Measurements from ENCODE around the gene GPR17.

Gene GPR17

DNA sequence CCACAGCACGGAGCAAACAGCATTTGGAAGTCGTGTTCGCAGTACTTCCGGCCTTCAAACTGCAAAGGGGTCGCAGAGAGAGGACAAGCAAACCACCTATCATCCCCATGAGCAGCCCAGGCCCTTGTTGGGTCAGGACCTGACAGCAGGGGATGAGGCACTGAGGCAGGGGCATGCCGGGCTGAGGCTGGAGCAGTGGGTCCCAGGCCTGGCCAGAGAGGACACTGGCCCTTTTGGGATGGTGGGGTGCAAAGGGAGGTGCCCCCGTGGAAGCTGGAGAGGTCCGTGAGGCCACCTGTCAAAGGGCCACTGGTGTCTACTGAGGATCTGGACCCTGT lies 8.9 kb downstream of the GPR17 start:
- Histone ChIP-seq H3K9ac (ENCODE audit: low read length) (peak overlapping the region; percentile 67), H3K27ac (ENCODE audit: low read depth, low read length) (peak overlapping the region; percentile 95), H3K9me3 (ENCODE audit: low read length) (no peaks in the 10 kb centered on the region), H3K4me1 (ENCODE audit: insufficient read depth, low read length) (peaks cover 100% of the 10 kb centered on the region), H3K36me3 (ENCODE audit: insufficient read depth, low read length) (peaks cover 49% of the 10 kb centered on the region), H3K4me3 (ENCODE audit: low read depth in 1 of 2, low read length in 2 of 2) (no peak overlapping the region), H3K27me3 (ENCODE audit: control insufficient read depth in 1 of 2, insufficient read depth in 2 of 2, low read length in 2 of 2) (no peaks in the 10 kb centered on the region)

DNA sequence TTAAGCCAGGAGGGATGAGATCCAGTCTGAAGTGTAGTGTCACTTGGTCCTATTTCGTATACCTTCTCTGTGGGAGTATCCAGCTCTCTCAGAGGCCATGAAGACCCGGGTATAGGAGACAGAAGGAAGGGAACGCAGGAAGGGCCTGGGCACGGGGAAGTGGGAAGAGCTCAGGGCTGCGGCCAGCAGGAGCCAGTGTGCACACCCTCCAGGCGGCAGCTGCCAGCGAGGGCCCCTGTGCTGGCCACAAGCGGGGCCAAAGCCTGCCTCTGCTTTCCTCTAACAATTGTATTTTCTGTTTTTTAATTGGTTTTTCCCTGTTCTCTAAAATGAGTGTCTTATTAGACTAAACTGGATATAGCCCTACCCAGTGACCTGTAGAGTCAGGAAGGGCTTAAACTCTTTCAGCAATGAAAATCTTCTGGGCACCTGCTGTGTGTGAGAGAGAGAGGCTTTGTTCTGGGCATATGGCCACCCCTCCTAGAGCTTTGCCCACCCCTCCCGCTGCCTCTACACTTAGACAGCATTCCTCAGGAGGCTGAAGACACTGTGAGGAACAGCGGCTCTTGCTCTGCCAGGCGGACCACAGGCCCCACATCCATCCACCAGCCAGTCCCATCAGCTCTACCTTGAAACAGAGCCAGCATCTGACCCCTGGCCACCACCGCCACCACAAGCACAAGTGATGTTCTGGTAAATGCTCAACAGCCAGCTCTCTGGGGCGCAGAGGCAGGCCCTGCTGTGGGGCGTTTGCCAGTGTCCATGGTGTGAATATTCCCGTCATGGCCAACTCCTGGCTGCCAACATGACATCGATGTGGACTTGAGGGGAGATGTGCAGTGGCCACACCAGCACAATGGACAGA lies 9.5 kb downstream of the GPR17 start:
- Histone ChIP-seq H3K27me3 (ENCODE audit: control insufficient read depth in 1 of 2, insufficient read depth in 2 of 2, low read length in 2 of 2) (no peaks in the 10 kb centered on the region), H3K9ac (ENCODE audit: low read length) (peak overlapping the region; percentile 67), H3K4me1 (ENCODE audit: insufficient read depth, low read length) (peaks cover 100% of the 10 kb centered on the region), H3K9me3 (ENCODE audit: low read length) (no peaks in the 10 kb centered on the region), H3K4me3 (ENCODE audit: low read depth in 1 of 2, low read length in 2 of 2) (no peak overlapping the region), H3K36me3 (ENCODE audit: insufficient read depth, low read length) (peaks cover 55% of the 10 kb centered on the region), H3K27ac (ENCODE audit: low read depth, low read length) (peak overlapping the region; percentile 95)

DNA sequence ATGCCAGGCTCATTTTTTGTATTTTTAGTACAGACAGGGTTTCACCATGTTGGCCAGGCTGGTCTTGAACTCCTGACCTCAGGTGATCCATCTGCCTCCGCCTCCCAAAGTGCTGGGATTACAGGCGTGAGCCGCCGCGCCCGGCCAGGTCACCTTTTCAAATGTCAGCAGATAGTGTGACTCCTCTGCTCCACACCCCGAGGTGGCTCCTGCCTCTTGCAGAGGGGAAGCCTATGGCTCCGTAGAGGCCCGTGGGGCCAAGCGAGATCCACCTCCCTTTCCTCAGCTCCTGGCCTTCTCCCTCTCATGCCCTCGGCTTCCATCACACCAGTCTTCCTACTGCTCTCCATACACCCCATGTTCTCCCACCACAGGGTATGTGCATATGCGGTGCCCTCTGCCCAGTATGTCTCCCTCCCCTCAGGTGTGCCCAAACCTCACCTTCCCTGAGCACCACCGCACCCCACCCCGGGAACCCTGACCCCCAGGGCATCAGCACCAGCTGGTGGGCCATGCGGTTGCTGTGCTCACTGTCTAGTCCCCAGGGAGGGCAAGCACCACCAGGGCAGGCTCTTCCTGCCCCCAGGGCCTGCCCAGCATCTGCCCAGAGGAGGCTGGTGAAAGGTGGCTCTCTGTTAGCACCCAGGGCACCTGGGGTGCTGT lies 10.7 kb downstream of the GPR17 start:
- no peaks in the 10 kb centered on the region for H3K9me3 ChIP-seq (ENCODE audit: low read length)
- peaks cover 100% of the 10 kb centered on the region for H3K4me1 ChIP-seq (ENCODE audit: insufficient read depth, low read length)
- peak overlapping the region; percentile 91 for H3K27ac ChIP-seq (ENCODE audit: low read depth, low read length)
- H3K4me3 ChIP-seq (ENCODE audit: low read depth in 1 of 2, low read length in 2 of 2), result peak overlapping the region in 1 of 2 donors; percentile 20
- H3K27me3 ChIP-seq (ENCODE audit: control insufficient read depth in 1 of 2, insufficient read depth in 2 of 2, low read length in 2 of 2), result no peaks in the 10 kb centered on the region
- peak overlapping the region; percentile 57 for H3K9ac ChIP-seq (ENCODE audit: low read length)
- peaks cover 63% of the 10 kb centered on the region for H3K36me3 ChIP-seq (ENCODE audit: insufficient read depth, low read length)

DNA sequence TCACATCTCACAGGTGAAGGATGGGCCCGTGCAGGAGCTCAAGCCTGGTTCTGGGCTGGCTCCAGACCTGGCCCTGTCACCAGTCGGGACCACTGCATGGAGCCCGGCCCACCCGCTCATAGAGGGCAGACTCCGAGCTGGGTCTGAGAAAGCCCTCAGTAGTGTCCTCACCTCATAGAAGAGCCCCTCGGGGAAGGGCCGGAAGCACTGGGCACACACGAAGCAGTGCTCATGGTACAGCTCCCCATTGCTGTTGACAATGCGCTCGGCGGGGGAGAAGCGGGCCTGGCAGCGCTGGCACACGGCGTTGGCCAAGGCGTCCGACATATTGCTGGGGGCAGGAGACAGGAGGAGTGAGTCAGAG lies 11.3 kb downstream of the GPR17 start:
- Histone ChIP-seq H3K36me3 (ENCODE audit: insufficient read depth, low read length) (peaks cover 63% of the 10 kb centered on the region), H3K9ac (ENCODE audit: low read length) (peak overlapping the region; percentile 57), H3K9me3 (ENCODE audit: low read length) (no peaks in the 10 kb centered on the region), H3K27me3 (ENCODE audit: control insufficient read depth in 1 of 2, insufficient read depth in 2 of 2, low read length in 2 of 2) (no peaks in the 10 kb centered on the region), H3K27ac (ENCODE audit: low read depth, low read length) (peak overlapping the region; percentile 91), H3K4me3 (ENCODE audit: low read depth in 1 of 2, low read length in 2 of 2) (peak overlapping the region in 1 of 2 donors; percentile 20), H3K4me1 (ENCODE audit: insufficient read depth, low read length) (peaks cover 100% of the 10 kb centered on the region)

DNA sequence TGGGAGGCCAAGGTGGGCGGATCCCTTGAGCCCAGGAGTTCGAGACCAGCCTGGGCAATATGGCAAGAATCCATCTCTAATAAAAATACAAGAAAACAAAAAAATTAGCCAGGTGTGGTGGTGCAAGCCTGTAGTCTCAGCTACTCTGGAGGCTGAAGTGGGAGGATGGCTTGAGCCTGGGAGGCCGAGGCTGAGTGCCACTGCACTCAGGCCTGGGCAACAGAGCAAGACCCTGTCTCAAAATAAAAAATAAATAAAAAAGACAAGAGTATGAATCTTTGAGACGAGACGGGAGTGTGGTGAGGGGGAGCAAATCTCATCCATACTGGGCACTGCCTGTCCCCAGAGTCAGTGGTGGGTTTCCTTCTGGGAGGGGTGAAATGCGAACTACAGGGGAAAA lies 12.2 kb downstream of the GPR17 start:
- Histone ChIP-seq H3K9me3 (ENCODE audit: low read length) (no peaks in the 10 kb centered on the region), H3K36me3 (ENCODE audit: insufficient read depth, low read length) (peaks cover 61% of the 10 kb centered on the region), H3K9ac (ENCODE audit: low read length) (peak overlapping the region; percentile 57), H3K27ac (ENCODE audit: low read depth, low read length) (peak overlapping the region; percentile 91), H3K4me1 (ENCODE audit: insufficient read depth, low read length) (peaks cover 98% of the 10 kb centered on the region), H3K27me3 (ENCODE audit: control insufficient read depth in 1 of 2, insufficient read depth in 2 of 2, low read length in 2 of 2) (no peaks in the 10 kb centered on the region), H3K4me3 (ENCODE audit: low read depth in 1 of 2, low read length in 2 of 2) (peak overlapping the region in 1 of 2 donors; percentile 37)

DNA sequence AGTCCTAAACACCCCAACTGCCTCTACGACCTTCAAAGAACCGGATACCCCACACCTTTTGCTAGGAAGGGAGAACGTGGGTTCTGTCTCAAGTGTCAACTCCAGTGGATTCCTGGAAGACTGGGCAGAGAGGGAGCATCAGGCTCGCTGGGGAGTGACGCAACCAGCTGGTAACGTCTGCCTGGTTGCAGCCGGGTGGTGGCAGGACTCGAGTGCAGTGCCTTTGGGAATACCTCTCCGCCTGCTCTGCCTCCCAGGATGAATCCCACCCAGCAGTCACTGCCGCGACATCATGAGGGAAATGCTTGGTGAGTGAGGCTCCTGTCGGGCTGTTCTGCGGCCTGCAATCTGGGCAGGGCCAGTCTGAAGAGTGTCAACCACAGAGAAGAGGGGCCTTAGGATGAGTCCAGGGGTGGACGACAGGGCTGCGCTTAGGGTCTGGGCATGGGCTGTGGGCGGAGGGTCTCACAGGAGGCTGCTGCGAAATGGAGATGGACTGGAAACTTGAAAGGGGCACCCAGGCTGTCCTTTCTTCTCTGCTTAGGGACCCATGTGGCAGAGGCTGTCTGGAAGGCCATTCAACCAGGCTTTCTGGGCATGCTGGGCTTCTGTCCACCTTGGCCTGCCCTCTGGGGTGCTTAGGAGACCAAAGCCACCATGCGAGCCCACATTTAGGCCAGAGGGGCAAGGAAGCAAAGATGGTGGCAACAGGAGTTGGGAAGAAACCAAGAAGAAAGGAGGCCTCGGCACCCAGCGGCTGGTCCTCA lies 12.9 kb downstream of the GPR17 start:
- Histone ChIP-seq H3K9me3 (ENCODE audit: low read length) (no peaks in the 10 kb centered on the region), H3K27me3 (ENCODE audit: control insufficient read depth in 1 of 2, insufficient read depth in 2 of 2, low read length in 2 of 2) (no peaks in the 10 kb centered on the region), H3K4me1 (ENCODE audit: insufficient read depth, low read length) (peaks cover 98% of the 10 kb centered on the region), H3K36me3 (ENCODE audit: insufficient read depth, low read length) (peaks cover 54% of the 10 kb centered on the region), H3K27ac (ENCODE audit: low read depth, low read length) (peak overlapping the region; percentile 91), H3K4me3 (ENCODE audit: low read depth in 1 of 2, low read length in 2 of 2) (peak overlapping the region in 1 of 2 donors; percentile 37), H3K9ac (ENCODE audit: low read length) (peak overlapping the region; percentile 88)

DNA sequence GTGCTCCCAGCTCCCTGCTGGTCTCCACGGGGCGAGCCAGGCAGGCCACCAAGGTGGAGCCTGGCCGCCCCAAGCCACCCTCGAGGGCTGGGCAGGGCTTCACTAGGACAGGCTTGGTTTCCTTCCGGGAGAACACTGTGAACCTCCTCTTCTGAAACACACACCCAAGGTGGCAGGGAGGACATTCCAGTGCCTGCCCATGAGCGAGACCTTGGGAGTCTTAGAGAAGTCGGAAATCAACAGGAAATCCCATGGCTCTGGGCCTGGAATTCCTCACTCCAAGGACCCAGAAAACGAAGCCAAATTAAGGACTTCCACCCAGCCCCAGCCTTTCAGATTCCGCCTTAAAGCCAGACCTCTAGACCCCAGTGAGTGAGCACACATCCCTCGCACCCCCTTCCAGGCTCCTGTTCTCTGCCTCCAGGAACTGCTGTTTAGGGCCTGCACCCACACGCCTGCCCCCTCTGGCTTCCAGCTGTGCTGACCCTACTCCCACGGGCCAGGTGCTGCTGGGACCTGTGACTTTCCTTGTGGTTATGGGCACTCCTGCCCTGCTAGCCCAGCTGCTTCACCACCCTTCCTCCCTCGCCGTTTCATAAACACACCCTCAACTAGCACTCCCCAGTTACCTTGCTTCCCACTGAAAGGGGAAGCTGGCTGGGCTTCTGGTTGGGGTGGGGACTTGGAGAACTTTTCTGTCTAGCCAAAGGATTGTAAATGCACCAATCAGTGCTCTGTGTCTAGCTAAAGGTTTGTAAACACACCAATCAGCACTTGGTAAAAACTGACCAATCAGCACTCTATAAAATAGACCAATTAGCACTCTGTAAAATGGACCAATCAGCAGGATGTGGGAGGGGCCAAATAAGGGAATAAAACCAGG lies 13.7 kb downstream of the GPR17 start:
- peaks cover 46% of the 10 kb centered on the region for H3K36me3 ChIP-seq (ENCODE audit: insufficient read depth, low read length)
- no peaks in the 10 kb centered on the region for H3K9me3 ChIP-seq (ENCODE audit: low read length)
- H3K4me3 ChIP-seq (ENCODE audit: low read depth in 1 of 2, low read length in 2 of 2), result peak overlapping the region; percentile 11 to 37
- H3K27me3 ChIP-seq (ENCODE audit: control insufficient read depth in 1 of 2, insufficient read depth in 2 of 2, low read length in 2 of 2), result no peaks in the 10 kb centered on the region
- H3K4me1 ChIP-seq (ENCODE audit: insufficient read depth, low read length), result peaks cover 92% of the 10 kb centered on the region
- peak overlapping the region; percentile 91 for H3K27ac ChIP-seq (ENCODE audit: low read depth, low read length)
- peak overlapping the region; percentile 88 for H3K9ac ChIP-seq (ENCODE audit: low read length)

DNA sequence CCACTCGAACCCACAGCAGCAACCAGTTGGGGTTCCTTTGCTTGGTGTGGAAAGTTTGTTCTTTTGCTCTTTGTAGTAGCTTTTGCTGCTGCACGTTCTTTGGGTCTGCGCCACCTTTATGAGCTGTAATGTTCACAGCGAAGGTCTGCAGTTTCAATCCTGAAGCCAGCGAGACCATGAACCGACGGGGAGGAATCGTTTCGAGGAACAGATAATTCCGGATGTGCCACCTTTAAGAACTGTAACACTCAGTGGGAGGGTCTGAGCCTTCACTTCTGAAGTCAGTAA lies 14.3 kb downstream of the GPR17 start:
- Histone ChIP-seq H3K27ac (ENCODE audit: low read depth, low read length) (peak overlapping the region; percentile 91), H3K9ac (ENCODE audit: low read length) (no peak overlapping the region), H3K36me3 (ENCODE audit: insufficient read depth, low read length) (peaks cover 40% of the 10 kb centered on the region), H3K4me1 (ENCODE audit: insufficient read depth, low read length) (peaks cover 91% of the 10 kb centered on the region), H3K4me3 (ENCODE audit: low read depth in 1 of 2, low read length in 2 of 2) (peak overlapping the region in 1 of 2 donors; percentile 37), H3K27me3 (ENCODE audit: control insufficient read depth in 1 of 2, insufficient read depth in 2 of 2, low read length in 2 of 2) (no peaks in the 10 kb centered on the region), H3K9me3 (ENCODE audit: low read length) (no peaks in the 10 kb centered on the region)

DNA sequence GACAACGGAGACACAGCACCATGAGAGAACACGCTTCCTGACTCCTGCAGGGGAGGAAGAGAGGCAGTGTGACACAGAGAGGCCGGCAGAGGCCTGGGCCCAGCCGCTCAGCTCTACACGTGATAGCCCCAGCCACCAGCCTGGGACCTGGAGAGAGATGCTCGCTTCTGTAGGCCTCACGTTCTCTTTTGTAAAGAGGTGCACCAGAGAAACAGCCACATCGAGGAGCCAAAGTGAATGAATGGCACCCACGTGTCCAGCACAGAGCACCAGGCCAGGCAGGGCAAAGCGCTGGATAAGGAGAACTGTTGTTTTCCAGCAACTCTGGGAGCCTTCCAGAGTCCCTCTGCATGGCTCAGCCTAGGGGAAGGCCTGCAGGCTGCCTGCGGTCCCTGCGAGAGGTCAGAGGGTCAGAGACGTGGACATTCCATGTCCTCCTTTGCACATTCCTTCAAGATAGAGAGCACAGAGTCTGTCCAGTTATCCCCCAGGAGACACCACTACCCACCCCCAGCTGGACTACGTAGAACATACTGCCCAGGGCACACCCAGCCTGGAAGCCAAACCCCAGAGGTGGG lies 15.2 kb downstream of the GPR17 start:
- Histone ChIP-seq H3K27ac (ENCODE audit: low read depth, low read length) (peak overlapping the region; percentile 91), H3K4me3 (ENCODE audit: low read depth in 1 of 2, low read length in 2 of 2) (peak overlapping the region in 1 of 2 donors; percentile 9), H3K9me3 (ENCODE audit: low read length) (no peaks in the 10 kb centered on the region), H3K27me3 (ENCODE audit: control insufficient read depth in 1 of 2, insufficient read depth in 2 of 2, low read length in 2 of 2) (no peaks in the 10 kb centered on the region), H3K4me1 (ENCODE audit: insufficient read depth, low read length) (peaks cover 91% of the 10 kb centered on the region), H3K36me3 (ENCODE audit: insufficient read depth, low read length) (peaks cover 31% of the 10 kb centered on the region), H3K9ac (ENCODE audit: low read length) (peak overlapping the region; percentile 44)

DNA sequence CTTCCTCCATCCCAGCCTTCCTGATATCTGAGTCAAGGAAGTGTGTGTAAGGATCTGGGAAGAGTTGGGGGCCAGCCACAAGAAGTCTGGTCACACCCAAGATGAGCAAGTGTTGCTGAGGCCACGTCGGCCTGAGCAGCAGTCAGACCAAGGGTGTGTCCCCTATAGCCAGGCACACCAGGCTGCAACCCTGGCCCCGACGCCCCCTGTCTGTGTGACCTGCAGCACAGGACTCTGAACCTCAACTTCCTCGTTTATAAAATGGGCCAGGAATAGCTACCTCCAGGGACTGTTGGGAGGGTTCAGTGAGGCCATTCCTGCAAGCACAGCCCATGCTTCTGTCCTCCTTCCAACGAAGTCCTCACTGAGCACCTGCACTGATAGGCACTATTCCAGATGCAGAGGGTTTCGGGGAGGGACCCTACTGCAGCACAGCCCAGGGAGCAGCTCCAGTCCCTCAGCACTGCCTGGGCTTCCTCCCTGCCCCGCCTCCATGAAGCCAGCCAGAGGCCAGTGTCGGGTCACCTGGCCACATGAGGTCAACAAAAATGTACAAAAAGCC lies 16.1 kb downstream of the GPR17 start:
- Histone ChIP-seq H3K4me1 (ENCODE audit: insufficient read depth, low read length) (peaks cover 90% of the 10 kb centered on the region), H3K9me3 (ENCODE audit: low read length) (no peaks in the 10 kb centered on the region), H3K9ac (ENCODE audit: low read length) (peak overlapping the region; percentile 44), H3K27ac (ENCODE audit: low read depth, low read length) (peak overlapping the region; percentile 59), H3K4me3 (ENCODE audit: low read depth in 1 of 2, low read length in 2 of 2) (peak overlapping the region in 1 of 2 donors; percentile 9), H3K27me3 (ENCODE audit: control insufficient read depth in 1 of 2, insufficient read depth in 2 of 2, low read length in 2 of 2) (no peaks in the 10 kb centered on the region), H3K36me3 (ENCODE audit: insufficient read depth, low read length) (peaks cover 26% of the 10 kb centered on the region)

All from muscle layer of colon (tissue), 2 donors.